Activated T-helper 2 cell treated with anti-CD3 and anti-CD28 coated beads, Interferon-gamma antibody, Interleukin-2, Interleukin-4, amounts not matched to agents 10 μg/mL and 5 μg/mL and 100 μg/mL, durations not matched to agents 14 hours and 24 hours and 36 hours (primary cell): Measurements from ENCODE around the gene NPLOC4. TPM values are rescaled to one million over a fixed set of nuclear protein-coding genes. Genes with fewer than 3 reads are reported as not detected.

Source experiments
- DNase-seq: peaks from one replicate; pipeline ENCODE4 v3.0.0; 2021; ENCODE audit warnings: low spot score
- H3K27ac Mint-ChIP-seq: one replicate; pipeline ENCODE4 v1.8.0; 2021; ENCODE audit warnings: mixed read lengths
- H3K27me3 Mint-ChIP-seq: one replicate; pipeline ENCODE4 v1.8.0; 2021; ENCODE audit warnings: low read depth, mixed read lengths
- H3K36me3 Mint-ChIP-seq: one replicate; pipeline ENCODE4 v1.8.0; 2021; ENCODE audit warnings: low read depth, mixed read lengths
- H3K4me1 Mint-ChIP-seq: one replicate; pipeline ENCODE4 v1.8.0; 2021; ENCODE audit warnings: low read depth, mixed read lengths
- H3K4me3 Mint-ChIP-seq: one replicate; pipeline ENCODE4 v1.8.0; 2021; ENCODE audit warnings: low read depth, mild to moderate bottlenecking, moderate library complexity, mixed read lengths
- H3K9me3 Mint-ChIP-seq: one replicate; pipeline ENCODE4 v1.8.0; 2021; ENCODE audit warnings: mixed read lengths
- intact Hi-C: fragments of 100-400 bp; cut with micrococcal nuclease; formaldehyde crosslinking; loops from one replicate; pipeline ENCODE4 v1.15.1; 2023
- total RNA-seq: library from RNA; stranded (reverse); gene quantifications from 2 replicates; pipeline ENCODE4 v1.2.3, GENCODE V29; 2022

Gene NPLOC4
- total RNA-seq, 1 donor from 2014 or later: 138 TPM

- Mint-ChIP-seq H3K27ac (no peak overlapping the region), H3K4me1 (no peaks in the 10 kb centered on the region), H3K36me3 (peaks cover 64% of the 10 kb centered on the region), H3K27me3 (no peaks in the 10 kb centered on the region), H3K4me3 (no peak overlapping the region), H3K9me3 (no peaks in the 10 kb centered on the region)
- DNase-seq: no peak
- intact Hi-C loops: no loop called here
These were observed 75.4 kb downstream of the NPLOC4 start for GRCh38 chr17:81561494-81561885.

GRCh38 chr17:81558941-81559806, 77.7 kb downstream of the NPLOC4 start:
- Mint-ChIP-seq H3K9me3 (no peaks in the 10 kb centered on the region), H3K27ac (no peak overlapping the region), H3K36me3 (peaks cover 45% of the 10 kb centered on the region), H3K4me3 (no peak overlapping the region), H3K27me3 (no peaks in the 10 kb centered on the region), H3K4me1 (peaks cover 3% of the 10 kb centered on the region)
- intact Hi-C loops: no loop called here
- no peak for DNase-seq

- Mint-ChIP-seq H3K27me3 (no peaks in the 10 kb centered on the region), H3K27ac (no peak overlapping the region), H3K4me1 (peaks cover 12% of the 10 kb centered on the region), H3K36me3 (peaks cover 43% of the 10 kb centered on the region), H3K9me3 (no peaks in the 10 kb centered on the region), H3K4me3 (no peak overlapping the region)
- DNase-seq: no peak
- intact Hi-C loops: no loop called here
These were observed 78.8 kb downstream of the NPLOC4 start for GRCh38 chr17:81558115-81558468.

DNA sequence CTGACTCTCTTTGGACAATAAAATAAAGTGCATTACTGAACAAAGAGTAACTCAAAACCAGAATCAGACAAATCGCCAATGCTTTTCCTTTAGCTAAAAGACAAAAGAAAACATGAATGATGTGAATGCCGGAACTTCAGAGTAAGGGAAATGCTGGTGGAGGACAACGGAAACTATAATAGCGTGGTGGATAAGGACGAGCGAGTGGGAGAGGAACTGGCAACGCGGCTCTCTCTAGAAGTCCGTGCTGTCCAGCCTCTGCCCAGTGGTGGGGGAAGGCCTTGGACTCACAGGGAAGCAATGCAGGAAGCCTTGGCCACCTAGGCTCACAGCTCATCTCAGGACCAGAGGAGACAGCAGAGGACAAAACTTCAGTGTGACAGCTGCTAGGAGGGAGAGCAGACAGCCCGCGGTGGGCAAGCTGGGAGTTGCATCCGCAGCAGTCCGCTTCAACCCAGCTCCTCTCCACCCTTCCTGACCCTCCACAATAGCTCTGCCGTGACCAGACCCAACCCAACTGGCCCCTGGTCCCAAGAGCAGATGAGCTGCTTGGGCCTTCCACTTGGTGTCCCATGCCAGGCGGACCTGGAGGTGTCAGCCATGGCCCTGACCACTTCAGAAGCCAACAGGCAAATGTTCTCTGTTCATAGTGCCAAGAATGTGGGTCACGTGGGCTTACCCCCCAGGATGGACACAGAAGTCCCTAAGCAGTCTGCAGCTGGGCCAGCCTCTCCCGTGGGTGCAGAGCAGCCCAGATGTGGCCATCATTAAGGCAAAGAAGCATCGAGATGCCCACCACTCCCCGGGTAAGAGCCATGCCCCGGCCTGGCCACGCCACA, 79.4 kb downstream of the NPLOC4 start:
- intact Hi-C loops: no loop called here
- no peak overlapping the region for H3K4me3 Mint-ChIP-seq
- DNase-seq: no peak
- H3K27me3 Mint-ChIP-seq: no peaks in the 10 kb centered on the region
- no peak overlapping the region for H3K27ac Mint-ChIP-seq
- H3K4me1 Mint-ChIP-seq: peaks cover 12% of the 10 kb centered on the region
- no peaks in the 10 kb centered on the region for H3K9me3 Mint-ChIP-seq
- peaks cover 39% of the 10 kb centered on the region for H3K36me3 Mint-ChIP-seq

- Mint-ChIP-seq H3K4me3 (no peak overlapping the region), H3K4me1 (peaks cover 12% of the 10 kb centered on the region), H3K27me3 (no peaks in the 10 kb centered on the region), H3K27ac (no peak overlapping the region), H3K9me3 (no peaks in the 10 kb centered on the region), H3K36me3 (peaks cover 36% of the 10 kb centered on the region)
- intact Hi-C loops: no loop called here
- DNase-seq: no peak
These were observed 80.0 kb downstream of the NPLOC4 start for GRCh38 chr17:81556863-81557262.

DNA sequence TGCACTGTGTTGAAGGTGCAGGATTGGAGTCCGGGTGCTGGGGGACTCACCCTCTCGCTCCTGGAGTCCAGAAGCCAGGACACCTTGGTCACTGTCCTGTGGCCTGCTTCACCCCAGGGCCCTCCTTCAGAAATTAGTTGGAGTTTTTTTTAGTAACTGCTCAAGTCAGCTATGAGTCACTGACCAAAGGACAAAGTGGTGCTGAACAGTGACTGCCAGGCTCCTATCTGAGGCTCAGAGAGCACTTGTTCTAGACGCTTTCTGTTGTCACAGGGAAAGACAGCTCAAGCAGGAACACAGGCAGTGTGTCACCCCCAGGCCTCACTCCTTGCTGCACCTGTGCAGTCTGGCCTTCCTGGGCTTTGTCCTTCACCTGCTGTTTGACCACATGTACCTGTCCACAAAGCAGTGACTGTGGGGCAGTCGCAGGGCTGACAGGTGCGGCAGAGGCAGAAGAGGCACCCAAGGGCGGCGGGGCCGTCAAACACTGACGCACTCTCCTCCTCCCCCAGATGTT, 80.7 kb downstream of the NPLOC4 start:
- Mint-ChIP-seq H3K27ac (no peak overlapping the region), H3K9me3 (no peaks in the 10 kb centered on the region), H3K4me1 (peaks cover 15% of the 10 kb centered on the region), H3K27me3 (no peaks in the 10 kb centered on the region), H3K36me3 (peaks cover 34% of the 10 kb centered on the region), H3K4me3 (no peak overlapping the region)
- no peak for DNase-seq
- intact Hi-C loops: no loop called here

DNA sequence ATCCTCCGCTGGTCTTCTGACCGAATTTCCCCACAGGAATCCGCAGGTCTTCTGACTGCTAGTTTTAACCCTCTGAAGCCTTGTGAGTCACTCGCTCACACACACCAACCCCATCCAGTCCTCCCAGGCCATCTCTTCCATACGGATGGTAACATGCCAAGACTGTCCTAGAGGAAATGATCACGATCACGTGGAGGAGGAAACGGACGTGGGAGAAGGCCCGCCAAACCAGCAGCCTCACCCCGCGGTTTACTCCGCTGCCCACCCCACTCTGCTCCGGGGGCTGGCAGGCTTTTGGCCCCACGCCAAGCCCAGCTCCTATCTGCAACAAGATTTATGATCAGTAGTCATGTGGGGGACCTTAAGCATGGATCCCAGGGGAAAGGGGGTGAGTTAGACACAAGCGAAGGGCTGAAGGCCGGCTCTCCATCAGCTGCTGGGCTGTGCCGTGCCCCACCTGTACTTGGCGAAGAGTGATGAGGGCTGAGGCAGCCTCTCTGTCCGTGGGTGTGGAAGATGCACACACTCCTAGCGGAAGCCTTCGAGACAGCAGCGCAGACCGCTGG, 83.2 kb downstream of the NPLOC4 start:
- H3K36me3 Mint-ChIP-seq: peaks cover 44% of the 10 kb centered on the region
- intact Hi-C loops: loop anchor here (5.0 kb wide), 1 partner anchor 301 kb away; no protein-coding TSS in a partner anchor
- DNase-seq: no peak
- H3K4me3 Mint-ChIP-seq: peak overlapping the region; percentile 87
- H3K9me3 Mint-ChIP-seq: no peaks in the 10 kb centered on the region
- H3K27ac Mint-ChIP-seq: peak overlapping the region; percentile 88
- H3K4me1 Mint-ChIP-seq: peaks cover 19% of the 10 kb centered on the region
- no peaks in the 10 kb centered on the region for H3K27me3 Mint-ChIP-seq

GRCh38 chr17:81553018-81553615, 83.8 kb downstream of the NPLOC4 start:
- no peaks in the 10 kb centered on the region for H3K27me3 Mint-ChIP-seq
- DNase-seq: peak; percentile 68
- peak overlapping the region; percentile 88 for H3K27ac Mint-ChIP-seq
- H3K4me1 Mint-ChIP-seq: peaks cover 19% of the 10 kb centered on the region
- intact Hi-C loops: loop anchor here (5.0 kb wide), 1 partner anchor 301 kb away; no protein-coding TSS in a partner anchor
- H3K9me3 Mint-ChIP-seq: no peaks in the 10 kb centered on the region
- peak overlapping the region; percentile 87 for H3K4me3 Mint-ChIP-seq
- peaks cover 42% of the 10 kb centered on the region for H3K36me3 Mint-ChIP-seq

DNA sequence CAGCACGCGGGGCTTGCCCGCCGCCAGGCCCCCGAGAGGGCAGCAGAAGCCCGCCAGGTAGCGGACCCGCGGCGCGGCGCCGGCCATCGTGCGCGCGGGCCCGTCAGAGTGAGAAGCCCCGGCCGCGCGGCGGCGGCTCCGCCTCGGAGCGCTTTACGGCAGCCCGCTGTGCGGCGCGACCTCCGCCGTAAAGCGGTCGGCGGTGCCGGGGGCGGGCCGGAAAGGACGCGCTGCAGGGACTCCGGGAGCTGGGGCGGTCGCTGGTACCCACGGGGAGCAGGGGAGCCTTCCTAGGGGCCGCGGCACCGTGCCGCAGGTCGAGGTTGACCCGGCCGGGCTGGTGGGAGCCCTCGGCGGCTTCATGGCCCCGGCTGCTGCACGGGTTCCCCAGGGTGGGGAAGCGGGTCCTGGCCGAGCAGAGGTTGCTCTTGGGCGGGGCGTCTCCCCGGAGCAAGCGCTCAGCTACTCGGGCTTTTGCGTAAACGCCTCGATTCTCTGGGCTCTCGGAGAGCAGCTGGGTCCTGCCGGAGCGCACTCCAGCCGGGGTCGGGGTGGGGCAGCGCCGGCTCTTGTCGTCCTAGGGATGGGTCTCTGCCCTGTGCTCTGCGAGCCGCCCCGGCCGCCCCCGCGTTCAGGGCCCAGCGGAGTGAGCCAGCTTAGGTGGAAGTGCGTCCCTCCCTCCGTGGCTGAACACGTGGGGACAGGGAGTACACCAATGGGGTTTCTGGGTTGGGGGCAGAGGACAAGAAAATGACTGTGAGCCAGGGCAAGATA, 84.5 kb downstream of the NPLOC4 start, which contains the start of gene FAAP100:
TSS of gene FAAP100 (minus strand) at position 110 of the 774 bp plus-strand sequence. CDS start at position 87, 23 bp downstream.
- H3K4me1 Mint-ChIP-seq: peaks cover 19% of the 10 kb centered on the region
- intact Hi-C loops: loop anchor here (1.0 to 5.0 kb wide), 2 partner anchors 37 to 300 kb away; no protein-coding TSS in a partner anchor
- H3K27ac Mint-ChIP-seq: peak within 1 kb of the TSS; percentile 88
- peak; percentile 83 for DNase-seq
- H3K27me3 Mint-ChIP-seq: no peaks in the 10 kb centered on the region
- H3K4me3 Mint-ChIP-seq: peak within 1 kb of the TSS; percentile 89
- H3K9me3 Mint-ChIP-seq: no peaks in the 10 kb centered on the region
- peaks cover 41% of the 10 kb centered on the region for H3K36me3 Mint-ChIP-seq

DNA sequence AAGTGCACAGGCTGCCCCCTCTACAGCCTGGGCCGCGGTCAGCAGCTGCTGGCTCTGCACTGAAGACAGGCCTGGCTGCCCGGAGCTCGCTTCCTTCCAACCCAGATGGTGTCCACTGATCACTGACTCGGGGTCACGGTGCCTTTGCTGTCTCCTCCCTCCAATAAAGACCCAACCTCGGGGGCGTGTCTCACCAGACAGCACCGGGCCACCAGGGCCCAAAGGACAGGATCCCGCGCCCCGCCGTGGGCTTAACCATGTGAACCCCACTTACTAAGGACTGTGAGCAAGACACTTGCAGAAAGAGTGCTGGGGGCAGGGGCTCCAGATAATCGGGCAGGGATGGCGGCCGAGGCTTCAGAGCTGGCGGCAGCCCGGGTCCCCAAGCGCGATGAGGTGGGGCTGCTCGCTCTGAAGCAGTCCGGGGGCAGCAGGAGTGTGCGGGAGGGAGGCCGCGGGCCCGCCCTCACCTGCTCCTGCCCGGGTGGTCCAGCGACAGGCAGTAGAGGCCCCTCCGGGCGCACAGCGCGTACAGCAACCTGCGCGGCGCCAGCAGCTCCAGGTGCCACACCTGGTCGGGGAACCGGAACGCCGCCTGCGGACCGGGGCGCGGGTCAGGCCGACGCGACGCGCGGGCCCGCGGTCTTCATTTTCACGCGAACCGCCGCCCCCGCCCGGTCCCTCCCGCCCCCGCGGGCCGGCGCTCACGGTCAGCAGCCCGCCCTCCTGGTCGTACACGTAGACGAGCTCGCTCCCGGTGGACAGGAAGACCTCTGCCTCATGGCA, 85.3 kb downstream of the NPLOC4 start:
- no peak for DNase-seq
- peaks cover 19% of the 10 kb centered on the region for H3K4me1 Mint-ChIP-seq
- peaks cover 37% of the 10 kb centered on the region for H3K36me3 Mint-ChIP-seq
- no peaks in the 10 kb centered on the region for H3K27me3 Mint-ChIP-seq
- intact Hi-C loops: loop anchor here (1.0 to 5.0 kb wide), 2 partner anchors 36 to 299 kb away; no protein-coding TSS in a partner anchor
- H3K4me3 Mint-ChIP-seq: peak overlapping the region; percentile 89
- H3K27ac Mint-ChIP-seq: peak overlapping the region; percentile 58
- H3K9me3 Mint-ChIP-seq: no peaks in the 10 kb centered on the region

DNA sequence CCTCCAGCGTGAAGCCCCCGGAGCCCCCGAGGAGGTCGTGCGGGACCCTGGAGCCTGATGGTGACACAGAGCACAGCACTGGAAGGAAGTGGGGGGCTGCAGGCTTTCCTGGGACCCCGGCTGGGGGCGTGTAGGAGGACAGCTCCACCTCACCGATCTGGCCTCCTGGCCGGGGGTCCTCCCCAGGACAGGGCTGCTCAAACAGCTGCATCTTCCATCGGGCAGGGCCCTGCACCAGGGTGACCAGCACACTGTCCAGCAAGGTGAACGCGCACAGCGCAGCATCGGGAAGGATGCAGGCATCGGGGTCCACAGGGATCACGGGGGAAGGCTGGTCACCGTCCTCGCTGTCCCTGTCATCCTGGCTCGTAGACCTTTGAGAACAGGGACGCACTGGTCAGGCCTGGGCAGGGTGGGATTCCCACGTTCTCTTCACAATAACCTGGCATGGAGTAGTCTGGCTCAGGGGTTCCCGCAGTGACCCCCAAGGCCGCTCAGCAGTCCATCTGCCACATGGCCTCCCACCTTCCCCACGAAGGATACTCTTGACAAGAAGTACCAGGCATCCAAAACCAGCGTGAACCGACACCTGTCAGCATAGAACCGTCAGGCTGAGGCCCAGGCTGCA, 86.0 kb downstream of the NPLOC4 start:
- intact Hi-C loops: loop anchor here (5.0 kb wide), 1 partner anchor 299 kb away; no protein-coding TSS in a partner anchor
- Mint-ChIP-seq H3K27me3 (no peaks in the 10 kb centered on the region), H3K27ac (peak overlapping the region; percentile 58), H3K4me1 (peaks cover 19% of the 10 kb centered on the region), H3K9me3 (no peaks in the 10 kb centered on the region), H3K36me3 (peaks cover 44% of the 10 kb centered on the region), H3K4me3 (peak overlapping the region; percentile 89)
- no peak for DNase-seq
